ES-I3 (cell line): ENCODE results near the gene TFF1.

Source experiments
- H3K36me3 ChIP-seq: 2 replicates; pipeline ENCODE4 v1.6.1; 2013; ENCODE audit warnings: mild to moderate bottlenecking, low read length, control low read depth, moderate library complexity; ENCODE audit not compliant: insufficient read depth
- H3K4me1 ChIP-seq: 2 replicates; pipeline ENCODE4 v1.6.1; 2013; ENCODE audit warnings: mild to moderate bottlenecking, control low read depth, low read length; ENCODE audit not compliant: insufficient read depth
- H3K9ac ChIP-seq: 2 replicates; pipeline ENCODE4 v1.6.1; 2013; ENCODE audit warnings: low read depth, mild to moderate bottlenecking, low read length, moderate library complexity
- H3K9me3 ChIP-seq: 2 replicates; pipeline ENCODE4 v1.6.1; 2013; ENCODE audit warnings: mild to moderate bottlenecking, low read length, moderate library complexity; ENCODE audit not compliant: control insufficient read depth, insufficient read depth

Gene TFF1

GRCh38 chr21:42330380-42331371 lies 35.7 kb downstream of the TFF1 start:
- H3K9me3 ChIP-seq, result peaks cover 11% of the 10 kb centered on the region
- H3K4me1 ChIP-seq, result no peaks in the 10 kb centered on the region
- H3K36me3 ChIP-seq, result no peaks in the 10 kb centered on the region
- H3K9ac ChIP-seq, result no peak overlapping the region

- no peaks in the 10 kb centered on the region for H3K36me3 ChIP-seq
- no peaks in the 10 kb centered on the region for H3K4me1 ChIP-seq
- H3K9ac ChIP-seq, result no peak overlapping the region
- peaks cover 8% of the 10 kb centered on the region for H3K9me3 ChIP-seq
Measured at GRCh38 chr21:42324896-42325295, 41.4 kb downstream of the TFF1 start.

- Histone ChIP-seq H3K9ac (no peak overlapping the region), H3K4me1 (peaks cover 12% of the 10 kb centered on the region; the same call in 1 of the 2 replicates), H3K36me3 (no peaks in the 10 kb centered on the region), H3K9me3 (no peaks in the 10 kb centered on the region)
Measured at GRCh38 chr21:42321845-42322244, 44.5 kb downstream of the TFF1 start.

GRCh38 chr21:42321231-42321630 lies 45.1 kb downstream of the TFF1 start:
- Histone ChIP-seq H3K9me3 (no peaks in the 10 kb centered on the region), H3K4me1 (peaks cover 12% of the 10 kb centered on the region; the same call in 1 of the 2 replicates), H3K36me3 (no peaks in the 10 kb centered on the region), H3K9ac (no peak overlapping the region)

GRCh38 chr21:42320791-42321190 lies 45.5 kb downstream of the TFF1 start:
- H3K9ac ChIP-seq, result no peak overlapping the region
- no peaks in the 10 kb centered on the region for H3K36me3 ChIP-seq
- peaks cover 12% of the 10 kb centered on the region; the same call in 1 of the 2 replicates for H3K4me1 ChIP-seq
- no peaks in the 10 kb centered on the region for H3K9me3 ChIP-seq

DNA sequence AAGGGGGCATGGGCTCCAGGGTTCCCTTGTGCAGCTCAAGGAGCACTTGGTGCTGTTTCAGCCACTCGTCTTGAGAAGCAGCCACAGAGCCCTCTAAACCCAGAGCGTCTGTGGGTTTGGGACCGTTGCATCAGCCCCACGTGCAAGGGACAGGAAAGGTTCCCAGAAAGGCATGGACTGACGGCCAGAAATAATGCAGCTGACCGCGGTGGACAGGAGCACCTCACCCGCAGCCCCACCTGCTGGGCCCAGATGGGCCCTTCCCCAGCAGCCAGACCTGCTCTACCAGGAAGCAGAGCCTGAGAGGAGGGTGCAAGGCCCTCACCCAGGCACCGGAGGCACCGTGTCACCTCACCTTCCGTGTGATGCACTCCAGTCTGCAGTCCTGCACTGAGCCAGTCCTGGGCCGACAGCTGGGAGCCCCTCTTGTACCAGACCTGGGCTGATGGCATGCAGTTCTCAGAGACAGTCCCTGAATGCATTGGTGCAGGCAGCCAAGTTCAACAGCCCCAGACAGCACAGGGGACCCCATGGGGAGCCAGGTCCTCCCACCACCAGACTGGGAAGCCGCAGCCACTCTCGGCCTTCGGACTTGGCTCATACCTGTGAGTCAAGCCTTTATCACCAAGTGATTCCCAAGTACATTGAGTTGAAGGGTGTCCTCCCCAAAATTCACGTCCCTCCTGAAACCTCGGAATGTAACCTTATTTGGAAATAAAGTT lies 46.3 kb downstream of the TFF1 start:
- no peaks in the 10 kb centered on the region for H3K36me3 ChIP-seq
- no peaks in the 10 kb centered on the region for H3K9me3 ChIP-seq
- peaks cover 12% of the 10 kb centered on the region; the same call in 1 of the 2 replicates for H3K4me1 ChIP-seq
- no peak overlapping the region for H3K9ac ChIP-seq

GRCh38 chr21:42319376-42319775 lies 47.0 kb downstream of the TFF1 start:
- no peaks in the 10 kb centered on the region for H3K36me3 ChIP-seq
- no peak overlapping the region for H3K9ac ChIP-seq
- peaks cover 12% of the 10 kb centered on the region; the same call in 1 of the 2 replicates for H3K4me1 ChIP-seq
- no peaks in the 10 kb centered on the region for H3K9me3 ChIP-seq

GRCh38 chr21:42317826-42318746 lies 48.2 kb downstream of the TFF1 start:
- Histone ChIP-seq H3K9ac (no peak overlapping the region), H3K4me1 (peaks cover 17% of the 10 kb centered on the region; the same call in 1 of the 2 replicates), H3K9me3 (no peaks in the 10 kb centered on the region), H3K36me3 (no peaks in the 10 kb centered on the region)

GRCh38 chr21:42317341-42317741 lies 49.0 kb downstream of the TFF1 start:
- H3K36me3 ChIP-seq, result no peaks in the 10 kb centered on the region
- H3K4me1 ChIP-seq, result peaks cover 17% of the 10 kb centered on the region; the same call in 1 of the 2 replicates
- no peaks in the 10 kb centered on the region for H3K9me3 ChIP-seq
- H3K9ac ChIP-seq, result no peak overlapping the region

- peaks cover 17% of the 10 kb centered on the region; the same call in 1 of the 2 replicates for H3K4me1 ChIP-seq
- no peaks in the 10 kb centered on the region for H3K36me3 ChIP-seq
- no peaks in the 10 kb centered on the region for H3K9me3 ChIP-seq
- H3K9ac ChIP-seq, result no peak overlapping the region
Measured at GRCh38 chr21:42316891-42317290, 49.4 kb downstream of the TFF1 start.

- peaks cover 17% of the 10 kb centered on the region; the same call in 1 of the 2 replicates for H3K4me1 ChIP-seq
- H3K9ac ChIP-seq, result no peak within 1 kb of the TSS
- no peaks in the 10 kb centered on the region for H3K36me3 ChIP-seq
- H3K9me3 ChIP-seq, result no peaks in the 10 kb centered on the region
Measured at GRCh38 chr21:42315296-42315891, 50.9 kb downstream of the TFF1 start, which contains the start of gene TFF3. Gene TFF3, minus strand, starts transcription at chr21:42315409. Its CDS starts 35 bp downstream, at chr21:42315374.

DNA sequence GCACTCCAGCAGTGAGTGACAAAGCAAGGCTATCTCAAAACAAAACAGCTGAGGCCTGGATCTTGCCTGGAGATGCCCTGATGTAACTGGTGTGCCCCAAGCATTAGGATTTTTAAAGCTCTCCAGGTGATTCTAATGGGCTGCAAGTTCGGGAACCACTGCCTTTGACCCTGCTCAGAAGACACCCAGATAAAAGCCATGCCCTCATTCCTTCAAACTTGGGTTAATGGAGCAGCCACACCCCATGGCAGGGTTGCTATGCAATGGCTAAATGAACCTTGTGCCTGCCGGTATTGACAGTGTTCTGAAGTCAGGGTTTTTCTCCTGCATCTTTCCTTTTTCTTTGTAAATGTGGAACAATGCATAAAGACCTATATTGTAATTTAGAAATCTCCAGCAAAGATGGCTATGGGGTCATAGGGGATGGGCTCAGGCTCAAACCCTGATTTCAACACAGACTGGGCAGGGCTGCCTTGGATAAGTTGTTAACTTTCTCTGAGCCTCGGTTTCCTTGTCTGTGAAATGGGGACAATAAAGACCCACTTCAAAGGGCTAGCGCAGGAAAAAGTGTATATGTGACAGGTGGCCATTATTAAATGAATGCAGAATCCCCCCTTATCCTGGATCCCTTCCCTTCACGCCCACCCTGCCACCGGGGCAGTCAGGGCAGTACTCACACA lies 51.6 kb downstream of the TFF1 start:
- Histone ChIP-seq H3K4me1 (peaks cover 17% of the 10 kb centered on the region; the same call in 1 of the 2 replicates), H3K36me3 (no peaks in the 10 kb centered on the region), H3K9me3 (no peaks in the 10 kb centered on the region), H3K9ac (no peak overlapping the region)

DNA sequence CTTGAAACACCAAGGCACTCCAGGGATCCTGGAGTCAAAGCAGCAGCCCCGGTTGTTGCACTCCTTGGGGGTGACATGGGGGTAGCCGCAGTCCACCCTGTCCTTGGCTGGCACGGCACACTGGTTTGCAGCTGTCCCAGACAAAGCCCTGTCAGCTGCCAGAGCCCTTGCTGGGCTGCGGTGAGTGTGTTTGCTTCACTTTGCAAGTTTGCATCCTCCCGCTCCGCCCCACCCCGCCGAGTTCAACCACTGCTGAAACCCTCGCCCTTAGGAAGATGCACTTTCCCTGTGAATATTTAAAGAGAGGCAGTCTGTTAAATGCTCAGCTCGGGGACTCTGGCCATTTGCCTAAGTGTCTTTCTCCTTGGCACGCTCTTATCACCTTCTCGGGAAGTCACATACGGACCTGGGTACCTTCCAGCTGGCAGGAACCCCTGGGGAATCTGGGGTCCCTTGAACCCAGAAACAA lies 52.8 kb downstream of the TFF1 start:
- no peak overlapping the region for H3K9ac ChIP-seq
- H3K9me3 ChIP-seq, result no peaks in the 10 kb centered on the region
- H3K4me1 ChIP-seq, result peaks cover 23% of the 10 kb centered on the region
- no peaks in the 10 kb centered on the region for H3K36me3 ChIP-seq
